Measurements from ENCODE around the gene EEIG2.

EEIG2 gene

GRCh38 chr1:108551137-108551862, 8.6 kb upstream of the EEIG2 start:
- DNase-seq = no peak

- DNase-seq = no peak
Measured at GRCh38 chr1:108553905-108554304, 6.0 kb upstream of the EEIG2 start.

- DNase-seq = peak; percentile 36
Measured at GRCh38 chr1:108554682-108555427, 5.0 kb upstream of the EEIG2 start.

- DNase-seq = no peak
Measured at GRCh38 chr1:108556066-108556465, 3.8 kb upstream of the EEIG2 start.

GRCh38 chr1:108556499-108556898, 3.4 kb upstream of the EEIG2 start:
- DNase-seq = no peak

GRCh38 chr1:108557296-108557695, 2.6 kb upstream of the EEIG2 start:
- DNase-seq = no peak

GRCh38 chr1:108560189-108560873, 431 bp downstream of the EEIG2 start:
- DNase-seq = peak; percentile 29

- DNase-seq = peak; percentile 93
Measured at GRCh38 chr1:108560874-108561459, 1.1 kb downstream of the EEIG2 start.

GRCh38 chr1:108561689-108562326, 1.9 kb downstream of the EEIG2 start:
- DNase-seq = peak; percentile 92

GRCh38 chr1:108563808-108564207, 3.9 kb downstream of the EEIG2 start:
- DNase-seq = peak; percentile 39

GRCh38 chr1:108565081-108565480, 5.2 kb downstream of the EEIG2 start:
- no peak for DNase-seq

GRCh38 chr1:108565512-108565911, 5.6 kb downstream of the EEIG2 start:
- DNase-seq = no peak

- no peak for DNase-seq
Measured at GRCh38 chr1:108568589-108568988, 8.7 kb downstream of the EEIG2 start.

- no peak for DNase-seq
Measured at GRCh38 chr1:108569097-108569728, 9.3 kb downstream of the EEIG2 start.

- DNase-seq = peak; percentile 81
Measured at GRCh38 chr1:108570128-108570527, 10.2 kb downstream of the EEIG2 start.

GRCh38 chr1:108570998-108571401, 11.1 kb downstream of the EEIG2 start:
- no peak for DNase-seq

GRCh38 chr1:108572182-108572581, 12.3 kb downstream of the EEIG2 start:
- DNase-seq = no peak

- DNase-seq = no peak
Measured at GRCh38 chr1:108573183-108573582, 13.3 kb downstream of the EEIG2 start.

- no peak for DNase-seq
Measured at GRCh38 chr1:108574008-108574407, 14.1 kb downstream of the EEIG2 start.

- no peak for DNase-seq
Measured at GRCh38 chr1:108575375-108575774, 15.5 kb downstream of the EEIG2 start.

- DNase-seq = no peak
Measured at GRCh38 chr1:108583757-108584427, 24.0 kb downstream of the EEIG2 start.

GRCh38 chr1:108584428-108584856, 24.5 kb downstream of the EEIG2 start:
- DNase-seq = peak; percentile 20

Measured in hematopoietic multipotent progenitor cell treated with erythropoietin and hydrocortisone succinate and interleukin-3 and kit ligand, for 8 days (in vitro differentiated cells).